Stimulated activated CD4-positive, alpha-beta T cell treated with anti-CD3 and anti-CD28 coated beads, Interleukin-2, amount 100 ng/mL, for 48 hours (primary cell): ENCODE results near the gene FAM237B.
A peak's percentile ranks its signal among the peaks of the same experiment; 100 is the strongest.
"Not testable (repeated sequence)": the region's sequence is repeated elsewhere in the genome, so short reads cannot be mapped to it uniquely, and the experiment has no call there.

Experiments used
- DNase-seq, 2 donors: peaks; one replicate each; pipeline ENCODE4 v3.0.0-alpha.2; 2020

The FAM237B gene

DNA sequence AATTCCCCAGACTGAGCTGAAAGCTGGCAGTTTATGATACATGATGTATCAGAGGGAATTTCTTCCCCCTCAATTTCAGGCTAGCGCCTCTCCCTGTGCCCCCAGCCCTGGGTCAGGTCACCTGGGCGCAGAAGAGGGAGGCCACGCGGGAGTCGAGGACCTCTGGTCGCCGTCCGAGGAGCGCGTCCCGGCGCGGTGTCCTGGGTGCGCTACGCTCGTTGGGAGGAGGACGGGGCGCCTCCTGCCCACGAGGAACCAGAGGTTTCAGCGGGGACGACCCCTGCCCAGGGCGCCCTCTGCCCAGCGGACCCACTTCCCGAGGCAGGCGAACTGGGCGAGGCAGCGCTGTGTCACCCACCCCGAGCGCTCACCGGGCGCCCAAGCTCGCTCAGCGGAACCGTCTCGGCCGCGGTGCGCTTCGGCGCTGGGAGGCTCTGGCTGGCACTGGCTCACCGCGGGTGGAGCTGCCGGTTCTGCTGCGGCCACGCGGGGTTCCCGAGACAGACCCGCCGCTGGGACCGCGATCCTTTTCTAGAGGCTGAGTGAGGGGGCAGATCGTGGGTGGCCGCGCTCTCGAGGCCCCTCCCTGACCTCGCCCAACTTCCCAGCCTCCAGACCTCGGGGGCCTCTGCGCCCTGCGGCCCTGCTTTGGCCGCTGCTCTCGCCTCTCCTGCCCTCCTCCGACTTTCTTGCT, at the start of gene FAM237B:
Gene FAM237B, minus strand, starts transcription at position 504 of the 694 bp plus-strand sequence. CDS start 1,556 bp downstream, outside the sequence.
- DNase-seq, result peak in 1 of 2 donors; percentile 11

DNA sequence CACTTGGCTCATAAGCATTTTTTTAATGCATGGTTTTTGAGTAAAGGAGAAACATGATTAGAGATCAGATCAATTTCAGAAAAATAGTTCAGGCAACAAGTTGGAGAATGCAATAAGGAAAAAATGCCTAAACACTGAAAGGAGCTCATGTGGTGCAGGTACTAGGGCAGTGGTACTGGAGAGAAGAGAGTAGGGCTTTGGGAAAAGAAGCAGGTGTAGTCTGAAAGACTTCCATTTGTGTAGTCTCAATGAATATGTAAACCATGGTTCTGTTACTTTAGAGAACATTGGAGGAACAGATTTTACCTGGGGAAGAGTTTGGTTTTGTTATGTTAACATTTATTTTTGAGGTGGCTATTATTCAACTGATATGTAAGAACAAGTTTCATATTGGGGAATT, 30.9 kb upstream of the FAM237B start:
- DNase-seq, result no peak

- DNase-seq, result not testable (repeated sequence)
Measured at GRCh38 chr7:90350032-90350431, 28.9 kb upstream of the FAM237B start.

DNA sequence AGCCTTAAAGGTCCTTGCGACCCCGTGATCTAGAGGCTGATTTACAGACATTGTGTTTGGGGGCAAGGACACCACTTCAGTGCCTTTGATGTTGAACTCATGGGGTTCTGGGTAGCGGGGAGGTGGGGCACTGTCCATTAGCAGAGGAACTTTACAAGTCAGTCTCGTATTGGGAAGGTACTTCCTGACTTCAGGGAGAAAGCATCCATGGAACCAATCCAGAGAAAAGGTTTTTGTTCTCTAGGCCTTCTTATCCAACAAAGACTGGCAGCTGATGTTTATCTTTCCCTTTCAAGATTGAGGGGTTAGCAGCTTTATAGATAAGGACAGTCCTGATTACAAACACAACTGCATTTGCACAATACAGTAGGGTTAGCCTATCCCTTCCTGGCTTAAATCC, 28.2 kb upstream of the FAM237B start:
- no peak for DNase-seq

- DNase-seq, result no peak
Measured at GRCh38 chr7:90347759-90348158, 26.7 kb upstream of the FAM237B start.

DNA sequence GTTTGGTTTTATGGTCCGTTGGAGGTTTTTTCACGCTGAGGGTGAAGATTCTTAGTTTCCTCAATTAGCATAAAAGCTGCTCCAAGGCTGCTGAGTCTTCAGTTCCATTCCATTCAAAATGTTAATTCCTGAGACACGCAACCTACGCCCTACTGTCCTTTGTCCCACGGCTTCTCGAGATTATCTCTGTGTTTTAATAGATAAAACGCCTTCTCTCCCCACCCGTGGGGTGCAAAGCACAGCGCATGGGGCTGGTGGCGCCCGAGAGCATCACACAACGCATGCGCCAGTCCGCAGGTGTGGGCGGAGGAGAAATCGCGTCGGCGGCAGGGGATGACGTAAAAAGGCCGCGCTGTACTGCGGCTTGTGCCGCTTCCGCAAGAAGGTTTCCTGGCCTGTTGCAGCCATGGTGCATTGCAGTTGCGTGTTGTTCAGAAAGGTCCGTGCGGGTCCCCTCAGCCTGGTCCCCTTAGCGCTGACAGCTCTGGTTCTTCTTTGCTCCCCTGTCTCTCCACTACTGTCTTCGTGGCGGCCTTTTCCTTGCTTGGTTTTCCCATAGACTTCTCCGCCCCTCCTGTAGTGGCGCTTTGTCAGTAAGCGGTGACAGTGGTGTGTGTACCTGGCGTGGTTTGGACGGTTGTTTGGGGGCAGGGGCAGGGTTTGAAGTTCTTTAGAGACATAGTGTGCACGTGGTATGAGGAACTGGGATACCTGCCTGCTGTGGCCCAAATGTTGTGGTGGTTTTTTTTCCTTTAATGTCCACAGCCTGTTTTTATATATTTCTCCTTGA, 25.4 kb upstream of the FAM237B start, which contains the start of gene GTPBP10:
Gene GTPBP10, plus strand, starts transcription at position 381 of the 790 bp plus-strand sequence. Its CDS starts 26 bp downstream, at position 407.
- peak; percentile 92 to 93 for DNase-seq

GRCh38 chr7:90345595-90346335, 24.7 kb upstream of the FAM237B start:
- no peak for DNase-seq

GRCh38 chr7:90345016-90345415, 23.9 kb upstream of the FAM237B start:
- no peak for DNase-seq

GRCh38 chr7:90337106-90337505, 16.0 kb upstream of the FAM237B start:
- no peak for DNase-seq

DNA sequence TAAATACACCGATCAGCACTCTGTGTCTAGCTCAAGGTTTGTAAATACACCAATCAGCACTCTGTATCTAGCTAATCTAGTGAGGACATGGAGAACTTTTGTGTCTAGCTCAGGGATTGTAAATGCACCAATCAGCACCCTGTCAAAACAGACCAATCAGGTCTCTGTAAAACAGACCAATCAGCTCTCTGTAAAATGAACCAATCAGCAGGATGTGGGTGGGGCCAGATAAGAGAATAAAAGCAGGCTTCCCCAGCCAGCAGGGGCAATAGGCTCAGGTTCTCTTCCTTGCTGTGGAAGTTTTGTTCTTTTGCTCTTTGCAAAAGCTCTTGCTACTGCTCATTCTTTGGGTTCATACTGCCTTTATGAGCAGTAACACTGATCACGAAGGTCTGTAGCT, 13.8 kb upstream of the FAM237B start:
- not testable (repeated sequence) for DNase-seq

DNA sequence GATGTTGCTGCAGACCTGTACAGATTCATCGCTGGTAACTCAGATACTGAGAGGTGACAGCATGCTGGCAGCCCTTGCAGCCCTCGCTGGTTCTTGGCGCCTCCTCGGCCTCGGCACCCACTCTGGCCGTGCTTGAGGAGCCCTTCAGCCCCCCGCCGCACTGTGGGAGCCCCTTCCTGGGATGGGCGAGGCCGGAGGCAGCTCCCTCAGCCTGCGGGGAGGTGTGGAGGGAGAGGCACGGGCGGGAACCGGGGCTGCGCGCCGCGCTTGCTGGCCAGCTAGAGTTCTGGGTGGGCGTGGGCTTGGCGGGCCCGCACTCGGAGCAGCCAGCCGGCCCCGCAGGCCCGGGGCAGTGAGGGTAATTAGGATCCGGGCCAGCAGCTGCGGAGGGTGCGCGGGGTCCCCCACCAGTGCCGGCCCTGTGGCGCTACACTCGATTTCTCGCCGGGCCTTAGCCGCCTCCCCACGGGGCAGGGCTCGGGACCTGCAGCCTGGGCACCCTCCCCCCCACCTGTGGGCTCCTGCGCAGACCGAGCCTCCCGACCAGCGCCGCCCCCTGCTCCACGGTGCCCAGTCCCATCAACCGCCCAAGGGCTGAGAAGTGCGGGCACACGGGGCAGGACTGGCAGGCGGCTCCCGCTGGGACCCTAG, 13.2 kb upstream of the FAM237B start:
- no peak for DNase-seq

DNA sequence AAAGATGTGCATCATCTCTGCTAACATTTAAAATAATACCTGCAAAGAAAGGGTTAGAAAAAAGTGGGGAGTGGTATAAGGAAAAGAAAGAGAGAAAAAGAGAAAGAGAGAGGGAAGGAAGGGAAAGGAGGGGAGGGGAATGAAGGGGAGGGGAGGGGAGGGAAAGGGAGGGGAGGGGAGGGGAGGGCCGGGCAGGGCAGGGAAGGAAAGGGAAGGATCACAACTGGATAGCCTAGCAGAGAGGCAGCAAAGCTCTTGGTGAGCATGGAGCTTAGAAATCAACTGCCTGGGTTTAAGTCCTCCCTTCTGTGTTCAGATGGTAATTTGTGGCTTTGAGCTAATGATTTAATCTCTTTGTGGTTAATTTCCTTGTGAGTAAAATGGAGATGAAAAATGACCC, 5.4 kb upstream of the FAM237B start:
- no peak for DNase-seq

GRCh38 chr7:90322837-90323236, 1.7 kb upstream of the FAM237B start:
- DNase-seq, result no peak

DNA sequence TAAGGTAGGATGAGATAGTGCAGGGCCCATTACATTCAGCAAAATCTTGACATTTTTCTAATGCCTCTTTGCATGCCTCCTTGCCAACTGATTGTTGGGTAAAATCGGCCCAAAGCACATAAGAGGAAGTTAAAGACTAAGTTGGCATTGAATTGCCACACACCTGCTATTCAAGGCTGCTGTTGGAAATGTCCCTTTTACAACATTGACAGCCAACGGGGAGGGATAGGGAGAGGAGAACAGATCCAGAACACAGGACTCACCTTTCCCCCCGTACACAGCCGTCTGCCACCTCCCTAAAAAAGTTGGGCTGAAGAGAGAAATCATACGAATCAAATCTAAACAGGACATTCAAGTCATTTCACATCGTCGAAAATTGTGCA, 695 bp downstream of the FAM237B start:
- DNase-seq, result no peak

GRCh38 chr7:90320014-90320413, 1.1 kb downstream of the FAM237B start:
- no peak for DNase-seq

DNA sequence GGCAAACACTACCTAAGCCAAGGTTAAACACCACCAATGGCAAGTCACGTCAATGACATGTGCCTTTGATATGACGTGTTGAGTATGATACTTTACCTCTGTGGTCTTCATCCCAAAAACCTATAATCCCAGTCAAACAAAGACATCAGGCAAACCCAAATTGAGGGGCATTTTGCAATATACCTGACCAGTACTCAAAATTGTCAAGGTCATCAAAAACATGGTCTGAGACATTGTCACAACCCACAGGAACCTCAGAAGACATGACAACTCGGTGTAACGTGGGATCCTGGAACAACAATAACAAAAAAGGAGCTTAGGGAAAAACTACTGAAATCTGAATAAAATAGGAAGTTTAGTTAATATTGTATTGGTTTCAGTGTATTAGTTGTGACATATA, 7.2 kb downstream of the FAM237B start:
- no peak for DNase-seq

DNA sequence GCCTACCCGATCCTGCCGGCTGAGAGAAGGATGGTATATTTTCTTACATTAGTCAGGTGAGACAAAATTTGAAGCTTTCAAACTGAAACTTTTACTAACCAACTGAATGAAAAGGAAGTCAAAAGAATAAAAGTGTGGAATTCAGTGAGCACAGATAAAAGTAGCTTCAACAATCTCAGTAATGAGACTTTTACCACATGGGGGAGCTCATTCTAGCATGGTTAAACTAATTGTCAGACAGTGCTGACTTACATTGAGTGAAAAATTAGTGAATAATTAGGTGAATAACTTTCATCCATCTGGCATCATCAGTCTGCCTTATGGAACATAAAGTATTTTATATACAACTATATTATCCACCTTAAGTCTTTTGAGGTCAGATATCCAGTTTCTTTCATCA, 8.4 kb downstream of the FAM237B start:
- DNase-seq, result no peak

GRCh38 chr7:90311175-90311574, 9.9 kb downstream of the FAM237B start:
- no peak for DNase-seq

DNA sequence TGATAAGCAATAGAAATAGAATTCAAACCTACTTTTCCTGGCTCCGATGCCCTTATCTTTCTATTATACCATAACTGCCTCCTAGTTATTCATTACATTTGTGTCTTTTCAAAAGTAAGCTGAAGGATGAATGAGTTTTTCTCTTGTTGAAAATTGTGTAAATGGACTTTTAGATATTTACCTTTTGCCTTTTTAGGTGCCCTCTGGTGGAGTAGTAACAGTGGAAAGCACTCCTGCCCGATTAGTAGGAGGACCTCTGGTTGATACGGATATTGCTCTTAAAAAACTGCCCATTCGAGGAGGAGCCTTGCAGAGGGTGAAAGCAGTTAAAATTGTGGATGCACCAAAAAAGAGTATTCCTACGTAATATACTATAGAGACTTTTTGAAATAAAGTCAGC, 11.2 kb downstream of the FAM237B start:
- no peak for DNase-seq

DNA sequence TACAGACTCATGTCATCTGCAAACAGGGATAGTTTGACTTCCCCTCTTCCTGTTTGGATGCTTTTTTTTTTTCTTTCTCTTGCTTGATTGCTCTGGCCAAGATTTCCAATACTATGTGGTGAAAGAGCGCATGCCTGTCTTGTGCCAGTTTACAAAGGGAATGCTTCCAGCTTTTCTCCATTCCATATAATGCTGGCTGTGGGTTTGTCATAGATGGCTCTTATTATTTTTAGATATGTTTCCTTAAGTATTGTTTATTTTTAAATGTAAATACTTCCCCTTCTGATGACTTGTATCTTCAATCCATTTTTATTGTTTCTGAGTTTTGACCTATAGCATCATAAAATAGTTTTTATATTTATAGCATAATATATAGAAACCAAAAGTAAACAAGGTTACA, 17.9 kb downstream of the FAM237B start:
- no peak for DNase-seq

DNA sequence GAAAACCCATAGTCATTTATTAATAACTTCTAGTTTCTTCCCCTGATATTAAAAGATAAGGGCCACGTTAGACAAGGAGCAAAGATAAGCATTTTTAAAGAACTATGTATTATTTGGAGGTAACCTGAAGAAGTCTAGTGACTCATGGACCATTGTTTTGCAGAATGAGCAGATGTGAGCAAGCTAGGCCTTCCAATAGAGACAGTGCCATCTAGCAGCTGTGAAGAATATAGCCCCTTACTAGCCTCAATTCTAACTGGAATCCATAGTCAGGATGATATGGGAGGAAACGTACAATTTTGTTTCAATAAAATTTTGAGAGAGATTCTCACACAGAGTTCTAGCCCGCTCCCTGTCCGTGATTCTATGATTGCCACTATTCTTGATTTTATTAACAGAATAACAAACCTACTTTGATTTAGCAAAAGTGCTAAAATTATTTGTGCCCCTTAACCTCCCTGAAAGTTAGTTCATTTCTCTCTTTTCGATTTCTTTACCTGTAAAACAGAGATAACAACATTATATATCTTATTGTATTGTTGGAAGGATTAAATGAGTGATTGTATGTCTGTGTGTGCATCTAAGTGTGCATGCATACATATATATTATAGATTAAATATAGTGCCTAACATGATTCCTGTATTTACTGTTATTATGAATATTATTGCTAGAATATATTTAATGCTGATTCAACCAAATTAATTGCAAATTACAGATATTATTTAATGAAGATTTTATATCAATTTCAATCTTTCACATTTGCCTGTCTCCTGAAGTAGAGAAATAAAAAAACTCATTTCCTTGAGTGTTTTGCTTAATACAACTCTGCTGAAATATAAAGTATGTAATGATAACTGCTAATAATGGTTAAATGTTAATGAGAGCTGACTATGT, 22.7 kb downstream of the FAM237B start:
- no peak for DNase-seq
